Measurements from ENCODE around the gene ACTG1.

GRCh38 chr17:81482673-81483072, 29.9 kb downstream of the ACTG1 start:
- TF ChIP-seq, protein P1, sequence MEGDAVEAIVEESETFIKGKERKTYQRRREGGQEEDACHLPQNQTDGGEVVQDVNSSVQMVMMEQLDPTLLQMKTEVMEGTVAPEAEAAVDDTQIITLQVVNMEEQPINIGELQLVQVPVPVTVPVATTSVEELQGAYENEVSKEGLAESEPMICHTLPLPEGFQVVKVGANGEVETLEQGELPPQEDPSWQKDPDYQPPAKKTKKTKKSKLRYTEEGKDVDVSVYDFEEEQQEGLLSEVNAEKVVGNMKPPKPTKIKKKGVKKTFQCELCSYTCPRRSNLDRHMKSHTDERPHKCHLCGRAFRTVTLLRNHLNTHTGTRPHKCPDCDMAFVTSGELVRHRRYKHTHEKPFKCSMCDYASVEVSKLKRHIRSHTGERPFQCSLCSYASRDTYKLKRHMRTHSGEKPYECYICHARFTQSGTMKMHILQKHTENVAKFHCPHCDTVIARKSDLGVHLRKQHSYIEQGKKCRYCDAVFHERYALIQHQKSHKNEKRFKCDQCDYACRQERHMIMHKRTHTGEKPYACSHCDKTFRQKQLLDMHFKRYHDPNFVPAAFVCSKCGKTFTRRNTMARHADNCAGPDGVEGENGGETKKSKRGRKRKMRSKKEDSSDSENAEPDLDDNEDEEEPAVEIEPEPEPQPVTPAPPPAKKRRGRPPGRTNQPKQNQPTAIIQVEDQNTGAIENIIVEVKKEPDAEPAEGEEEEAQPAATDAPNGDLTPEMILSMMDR (IDR thresholded peaks at IDR 0.05), result no peak
- no peak for TF ChIP-seq POLR2A (IDR thresholded peaks at IDR 0.05)

Data from uterus (tissue), 2 donors.